Bronchial epithelial cell (primary cell): ENCODE results near the gene SCLY. TPM values are rescaled to one million over a fixed set of nuclear protein-coding genes. Genes with fewer than 3 reads are reported as not detected.
A peak's percentile ranks its signal among the peaks of the same experiment; 100 is the strongest.
"Not testable (repeated sequence)": the region's sequence is repeated elsewhere in the genome, so short reads cannot be mapped to it uniquely, and the experiment has no call there.

ENCODE experiments used
- DNase-seq: peaks from one replicate; pipeline ENCODE4 v3.0.0-alpha.2; 2010; ENCODE audit warnings: low read depth
- FAIRE-seq: peaks from 2 replicates; lab custom pipeline; 2011; peaks lifted over from hg19 to GRCh38; lab: Jason Lieb, UNC
- H3K27me3 ChIP-seq: 2 replicates; pipeline ENCODE4 v1.5.1; 2011; ENCODE audit warnings: low read length; ENCODE audit not compliant: control insufficient read depth, insufficient read depth
- H3K36me3 ChIP-seq: 2 replicates; pipeline ENCODE4 v1.5.1; 2011; ENCODE audit warnings: low read length; ENCODE audit not compliant: control insufficient read depth, insufficient read depth
- H3K4me3 ChIP-seq: 2 replicates; pipeline ENCODE4 v1.5.1; 2011; ENCODE audit warnings: mild to moderate bottlenecking, low read depth, low read length, control low read depth
- CTCF ChIP-seq: IDR thresholded peaks from 2 replicates; pipeline ENCODE4 v1.5.1; 2011; ENCODE audit warnings: mild to moderate bottlenecking, moderate library complexity, low read length, control low read depth, inconsistent platforms; ENCODE audit not compliant: insufficient read depth, severe bottlenecking
- total RNA-seq: library from RNA; depleted of rRNA; stranded (reverse); fragments of >200 nt; gene quantifications from 2 replicates; pipeline ENCODE4 v1.2.1, GENCODE V29; 2014

SCLY gene
- total RNA-seq, 1 donor from 2014 or later = 12.6 TPM

GRCh38 chr2:238046725-238047270, 14.0 kb upstream of the SCLY start:
- DNase-seq = no peak
- FAIRE-seq = peak; percentile 23
- H3K27me3 ChIP-seq = no peaks in the 10 kb centered on the region
- TF ChIP-seq CTCF = no peak
- peaks cover 7% of the 10 kb centered on the region for H3K36me3 ChIP-seq
- H3K4me3 ChIP-seq = no peak overlapping the region

- no peak overlapping the region for H3K4me3 ChIP-seq
- no peaks in the 10 kb centered on the region for H3K36me3 ChIP-seq
- TF ChIP-seq CTCF = no peak
- DNase-seq (no peak), FAIRE-seq (no peak)
- H3K27me3 ChIP-seq = no peaks in the 10 kb centered on the region
These were observed 7.5 kb upstream of the SCLY start for GRCh38 chr2:238053191-238053776.

- Histone ChIP-seq H3K27me3 (no peaks in the 10 kb centered on the region), H3K36me3 (no peaks in the 10 kb centered on the region), H3K4me3 (no peak overlapping the region)
- no peak for DNase-seq
- TF ChIP-seq CTCF = no peak
- no peak for FAIRE-seq
These were observed 5.0 kb upstream of the SCLY start for GRCh38 chr2:238055841-238056240.

- not testable (repeated sequence) for FAIRE-seq, DNase-seq, H3K36me3 ChIP-seq, H3K27me3 ChIP-seq, H3K4me3 ChIP-seq
These were observed 2.9 kb upstream of the SCLY start for GRCh38 chr2:238057696-238058575.

GRCh38 chr2:238059505-238059904, 1.3 kb upstream of the SCLY start:
- FAIRE-seq = no peak

More at GRCh38 chr2:238059505-238059904, 1.3 kb upstream of the SCLY start:
- no peak for DNase-seq
- TF ChIP-seq CTCF = no peak
- Histone ChIP-seq H3K27me3 (no peaks in the 10 kb centered on the region), H3K36me3 (no peaks in the 10 kb centered on the region), H3K4me3 (no peak overlapping the region)
